HepG2 (cell line): ENCODE measurements around the gene FAM83C. TPM values are rescaled to one million over a fixed set of nuclear protein-coding genes. Genes with fewer than 3 reads are reported as not detected.

Experiments used
- DMAP1 ChIP-seq: IDR thresholded peaks from 2 replicates; pipeline ENCODE4 v1.6.1; 2016
- EEA1 ChIP-seq: sonication (generic); formaldehyde crosslinking; IDR thresholded peaks from 2 replicates; pipeline ENCODE4 v1.5.1; 2020; ENCODE audit warnings: mild to moderate bottlenecking, missing genetic modification reagents, borderline replicate concordance
- ELF3 ChIP-seq: IDR thresholded peaks from 2 replicates; pipeline ENCODE4 v1.6.1; 2016; ENCODE audit warnings: missing genetic modification reagents, missing compliant biosample characterization
- HIVEP1 ChIP-seq: sonication (generic); formaldehyde crosslinking; IDR thresholded peaks from 2 replicates; pipeline ENCODE4 v1.4.0; 2020; ENCODE audit warnings: mild to moderate bottlenecking, missing genetic modification reagents
- NR2F6 ChIP-seq, 2 experiments: IDR thresholded peaks; 2 replicates each; pipeline ENCODE4 v1.6.1; 2016; ENCODE audit warnings: antibody characterized with exemption in 1 of 2, mild to moderate bottlenecking in 1 of 2
- PITX1 ChIP-seq: sonication (generic); formaldehyde crosslinking; IDR thresholded peaks from 2 replicates; pipeline ENCODE4 v1.5.1; 2020; ENCODE audit warnings: mild to moderate bottlenecking, missing genetic modification reagents
- SMC3 ChIP-seq: IDR thresholded peaks from 2 replicates; pipeline ENCODE4 v1.6.1; 2011; ENCODE audit warnings: low read length, improper control_type of control experiment
- SUZ12 ChIP-seq: fragments of 150-350 bp; IDR thresholded peaks from 2 replicates; pipeline ENCODE4 v1.6.1; 2014; ENCODE audit warnings: low read depth, low read length
- TCF7 ChIP-seq: sonication (generic); IDR thresholded peaks from 2 replicates; pipeline ENCODE4 v1.6.1; 2016; ENCODE audit warnings: antibody characterized with exemption, low read depth
- TEAD3 ChIP-seq: optimal IDR thresholded peaks from 2 replicates; pipeline ENCODE3; 2016; ENCODE audit warnings: borderline replicate concordance
- ZBTB8A ChIP-seq: sonication (generic); formaldehyde crosslinking; IDR thresholded peaks from 2 replicates; pipeline ENCODE4 v1.4.0; 2020; ENCODE audit warnings: mild to moderate bottlenecking, low read depth, missing genetic modification reagents, borderline replicate concordance
- ZNF331 ChIP-seq: sonication (generic); formaldehyde crosslinking; IDR thresholded peaks from 2 replicates; pipeline ENCODE4 v1.4.0; 2020; ENCODE audit warnings: missing genetic modification reagents
- ZNF572 ChIP-seq: sonication (generic); formaldehyde crosslinking; IDR thresholded peaks from 2 replicates; pipeline ENCODE4 v1.5.1; 2020; ENCODE audit warnings: mild to moderate bottlenecking, missing genetic modification reagents
- ZNF614 ChIP-seq: IDR thresholded peaks from 2 replicates; pipeline ENCODE4 v1.6.1; 2018; ENCODE audit warnings: missing biosample characterization, missing genetic modification reagents, inconsistent platforms, borderline replicate concordance
- ZNF782 ChIP-seq: sonication (generic); formaldehyde crosslinking; IDR thresholded peaks from 2 replicates; pipeline ENCODE4 v1.4.0; 2020; ENCODE audit warnings: missing genetic modification reagents, mild to moderate bottlenecking, borderline replicate concordance
- ZSCAN31 ChIP-seq: sonication (generic); formaldehyde crosslinking; IDR thresholded peaks from 2 replicates; pipeline ENCODE4 v1.5.0; 2020; ENCODE audit warnings: low read depth, mild to moderate bottlenecking, missing genetic modification reagents
- polyA plus RNA-seq, 8 experiments: library from polyadenylated mRNA; depleted of rRNA in 3 of 8; stranded (reverse) in 7 of 8; unstranded in 1 of 8; fragments of >200 nt; fragmentation: Illumina TruSeq in 4 of 8; extraction: Trizol in 4 of 8; gene quantifications; 2 replicates each; pipeline versions ENCODE4 v1.2.1 to v1.2.3, GENCODE V29; 2011 to 2016; ENCODE audit warnings: low read depth in 4 of 8, missing spikeins in 1 of 8, mixed read lengths in 1 of 8; ENCODE audit not compliant: insufficient read depth in 1 of 8
- total RNA-seq, 5 experiments: library from RNA; depleted of rRNA; stranded (reverse); fragments of >200 nt; fragmentation: Illumina TruSeq; extraction: Trizol; gene quantifications; 2 replicates each; pipeline ENCODE4 v1.2.3, GENCODE V29; 2016; ENCODE audit warnings: low read depth in 1 of 5
- TF ChIP-seq, protein P1 (sequence below): sonication (generic); formaldehyde crosslinking; IDR thresholded peaks from 2 replicates; pipeline ENCODE4 v1.9.0; 2021; ENCODE audit warnings: missing genetic modification reagents, mild to moderate bottlenecking, borderline replicate concordance
- TF ChIP-seq, protein P2 (sequence below): sonication (generic); formaldehyde crosslinking; IDR thresholded peaks from 2 replicates; pipeline ENCODE4; 2020; ENCODE audit warnings: missing genetic modification reagents, mild to moderate bottlenecking, borderline replicate concordance
- TF ChIP-seq, protein P3 (sequence below): sonication (generic); formaldehyde crosslinking; IDR thresholded peaks from 2 replicates; pipeline ENCODE4 v1.5.0; 2020; ENCODE audit warnings: mild to moderate bottlenecking, missing genetic modification reagents
- TF ChIP-seq, protein P4 (sequence below), 2 experiments: sonication (generic) in 1 of 2; formaldehyde crosslinking in 1 of 2; IDR thresholded peaks; 2 replicates each; pipeline versions ENCODE4 v1.4.0 to v1.6.1; 2018 to 2020; ENCODE audit warnings: missing genetic modification reagents in 2 of 2, borderline replicate concordance in 1 of 2, low read depth in 1 of 2, mild to moderate bottlenecking in 1 of 2, missing biosample characterization in 1 of 2
- TF ChIP-seq, protein P5 (sequence below): sonication (generic); formaldehyde crosslinking; IDR thresholded peaks from 2 replicates; pipeline ENCODE4 v1.4.0; 2020; ENCODE audit warnings: missing genetic modification reagents

The FAM83C gene
- total and polyA plus RNA-seq, 2 of the 13 experiments (the other 11 are each of a cell fraction or from before 2014, with no cell fraction given), result 0.04 TPM; not detected in 1

DNA sequence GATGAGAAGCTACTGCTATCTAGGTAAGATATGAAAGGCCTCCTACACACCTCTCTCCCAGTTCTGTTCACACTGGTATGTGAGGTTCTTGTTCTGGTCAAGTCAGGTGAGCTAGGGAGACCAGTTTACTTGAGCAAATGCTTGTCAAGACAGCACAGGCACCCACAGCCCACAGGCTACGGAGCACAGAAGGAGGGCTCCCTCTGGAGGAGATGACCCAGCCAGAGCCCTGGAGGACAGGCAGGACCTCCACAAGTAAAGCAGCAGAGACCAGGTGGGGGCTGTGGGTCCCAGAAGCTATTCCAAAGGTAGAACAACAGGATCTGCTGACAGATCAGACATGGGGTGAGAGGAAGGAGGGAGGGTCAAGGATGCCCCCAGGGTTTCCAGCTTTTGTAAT is 27.5 kb downstream of the FAM83C start (continued):
- TF ChIP-seq, protein P1, sequence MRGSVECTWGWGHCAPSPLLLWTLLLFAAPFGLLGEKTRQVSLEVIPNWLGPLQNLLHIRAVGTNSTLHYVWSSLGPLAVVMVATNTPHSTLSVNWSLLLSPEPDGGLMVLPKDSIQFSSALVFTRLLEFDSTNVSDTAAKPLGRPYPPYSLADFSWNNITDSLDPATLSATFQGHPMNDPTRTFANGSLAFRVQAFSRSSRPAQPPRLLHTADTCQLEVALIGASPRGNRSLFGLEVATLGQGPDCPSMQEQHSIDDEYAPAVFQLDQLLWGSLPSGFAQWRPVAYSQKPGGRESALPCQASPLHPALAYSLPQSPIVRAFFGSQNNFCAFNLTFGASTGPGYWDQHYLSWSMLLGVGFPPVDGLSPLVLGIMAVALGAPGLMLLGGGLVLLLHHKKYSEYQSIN (CRISPR knock-in tag), result no peak
- TF ChIP-seq EEA1 (CRISPR knock-in tag) (no peak), ZNF614 (CRISPR knock-in tag) (0 out of 2 replicates have a peak, but pooled peaks have one; percentile 34), NR2F6 (IDR thresholded peaks at IDR 0.05) (0 out of 2 replicates have a peak, but pooled peaks have one; percentile 8), NR2F6 (CRISPR knock-in tag; IDR thresholded peaks at IDR 0.05) (no peak), ZSCAN31 (CRISPR knock-in tag) (no peak), ELF3 (no peak), SMC3 (peak; percentile 57; the same call in 1 of the 2 replicates), SUZ12 (no peak), ZNF782 (CRISPR knock-in tag) (no peak), ZNF572 (CRISPR knock-in tag) (no peak), PITX1 (CRISPR knock-in tag) (peak; percentile 49; the same call in 1 of the 2 replicates), DMAP1 (CRISPR knock-in tag) (no peak), ZBTB8A (CRISPR knock-in tag) (no peak), HIVEP1 (CRISPR knock-in tag) (no peak), ZNF331 (CRISPR knock-in tag) (peak; percentile 56; the same call in 1 of the 2 replicates), TEAD3 (peak; percentile 17), TCF7 (no peak)
- TF ChIP-seq, protein P2, sequence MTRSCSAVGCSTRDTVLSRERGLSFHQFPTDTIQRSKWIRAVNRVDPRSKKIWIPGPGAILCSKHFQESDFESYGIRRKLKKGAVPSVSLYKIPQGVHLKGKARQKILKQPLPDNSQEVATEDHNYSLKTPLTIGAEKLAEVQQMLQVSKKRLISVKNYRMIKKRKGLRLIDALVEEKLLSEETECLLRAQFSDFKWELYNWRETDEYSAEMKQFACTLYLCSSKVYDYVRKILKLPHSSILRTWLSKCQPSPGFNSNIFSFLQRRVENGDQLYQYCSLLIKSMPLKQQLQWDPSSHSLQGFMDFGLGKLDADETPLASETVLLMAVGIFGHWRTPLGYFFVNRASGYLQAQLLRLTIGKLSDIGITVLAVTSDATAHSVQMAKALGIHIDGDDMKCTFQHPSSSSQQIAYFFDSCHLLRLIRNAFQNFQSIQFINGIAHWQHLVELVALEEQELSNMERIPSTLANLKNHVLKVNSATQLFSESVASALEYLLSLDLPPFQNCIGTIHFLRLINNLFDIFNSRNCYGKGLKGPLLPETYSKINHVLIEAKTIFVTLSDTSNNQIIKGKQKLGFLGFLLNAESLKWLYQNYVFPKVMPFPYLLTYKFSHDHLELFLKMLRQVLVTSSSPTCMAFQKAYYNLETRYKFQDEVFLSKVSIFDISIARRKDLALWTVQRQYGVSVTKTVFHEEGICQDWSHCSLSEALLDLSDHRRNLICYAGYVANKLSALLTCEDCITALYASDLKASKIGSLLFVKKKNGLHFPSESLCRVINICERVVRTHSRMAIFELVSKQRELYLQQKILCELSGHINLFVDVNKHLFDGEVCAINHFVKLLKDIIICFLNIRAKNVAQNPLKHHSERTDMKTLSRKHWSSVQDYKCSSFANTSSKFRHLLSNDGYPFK (CRISPR knock-in tag), result no peak
- TF ChIP-seq, protein P3, sequence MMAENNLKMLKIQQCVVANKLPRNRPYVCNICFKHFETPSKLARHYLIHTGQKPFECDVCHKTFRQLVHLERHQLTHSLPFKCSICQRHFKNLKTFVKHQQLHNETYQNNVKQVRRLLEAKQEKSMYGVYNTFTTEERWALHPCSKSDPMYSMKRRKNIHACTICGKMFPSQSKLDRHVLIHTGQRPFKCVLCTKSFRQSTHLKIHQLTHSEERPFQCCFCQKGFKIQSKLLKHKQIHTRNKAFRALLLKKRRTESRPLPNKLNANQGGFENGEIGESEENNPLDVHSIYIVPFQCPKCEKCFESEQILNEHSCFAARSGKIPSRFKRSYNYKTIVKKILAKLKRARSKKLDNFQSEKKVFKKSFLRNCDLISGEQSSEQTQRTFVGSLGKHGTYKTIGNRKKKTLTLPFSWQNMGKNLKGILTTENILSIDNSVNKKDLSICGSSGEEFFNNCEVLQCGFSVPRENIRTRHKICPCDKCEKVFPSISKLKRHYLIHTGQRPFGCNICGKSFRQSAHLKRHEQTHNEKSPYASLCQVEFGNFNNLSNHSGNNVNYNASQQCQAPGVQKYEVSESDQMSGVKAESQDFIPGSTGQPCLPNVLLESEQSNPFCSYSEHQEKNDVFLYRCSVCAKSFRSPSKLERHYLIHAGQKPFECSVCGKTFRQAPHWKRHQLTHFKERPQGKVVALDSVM (CRISPR knock-in tag), result peak; percentile 66; the same call in 1 of the 2 replicates
- TF ChIP-seq, protein P4, sequence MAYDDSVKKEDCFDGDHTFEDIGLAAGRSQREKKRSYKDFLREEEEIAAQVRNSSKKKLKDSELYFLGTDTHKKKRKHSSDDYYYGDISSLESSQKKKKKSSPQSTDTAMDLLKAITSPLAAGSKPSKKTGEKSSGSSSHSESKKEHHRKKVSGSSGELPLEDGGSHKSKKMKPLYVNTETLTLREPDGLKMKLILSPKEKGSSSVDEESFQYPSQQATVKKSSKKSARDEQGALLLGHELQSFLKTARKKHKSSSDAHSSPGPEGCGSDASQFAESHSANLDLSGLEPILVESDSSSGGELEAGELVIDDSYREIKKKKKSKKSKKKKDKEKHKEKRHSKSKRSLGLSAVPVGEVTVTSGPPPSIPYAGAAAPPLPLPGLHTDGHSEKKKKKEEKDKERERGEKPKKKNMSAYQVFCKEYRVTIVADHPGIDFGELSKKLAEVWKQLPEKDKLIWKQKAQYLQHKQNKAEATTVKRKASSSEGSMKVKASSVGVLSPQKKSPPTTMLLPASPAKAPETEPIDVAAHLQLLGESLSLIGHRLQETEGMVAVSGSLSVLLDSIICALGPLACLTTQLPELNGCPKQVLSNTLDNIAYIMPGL (CRISPR knock-in tag; IDR thresholded peaks at IDR 0.05; ENCODE audit: borderline replicate concordance in 1 of 2, low read depth in 1 of 2), result peak; percentile 68 to 73; a peak in 3 of 4 replicates
- TF ChIP-seq, protein P5, sequence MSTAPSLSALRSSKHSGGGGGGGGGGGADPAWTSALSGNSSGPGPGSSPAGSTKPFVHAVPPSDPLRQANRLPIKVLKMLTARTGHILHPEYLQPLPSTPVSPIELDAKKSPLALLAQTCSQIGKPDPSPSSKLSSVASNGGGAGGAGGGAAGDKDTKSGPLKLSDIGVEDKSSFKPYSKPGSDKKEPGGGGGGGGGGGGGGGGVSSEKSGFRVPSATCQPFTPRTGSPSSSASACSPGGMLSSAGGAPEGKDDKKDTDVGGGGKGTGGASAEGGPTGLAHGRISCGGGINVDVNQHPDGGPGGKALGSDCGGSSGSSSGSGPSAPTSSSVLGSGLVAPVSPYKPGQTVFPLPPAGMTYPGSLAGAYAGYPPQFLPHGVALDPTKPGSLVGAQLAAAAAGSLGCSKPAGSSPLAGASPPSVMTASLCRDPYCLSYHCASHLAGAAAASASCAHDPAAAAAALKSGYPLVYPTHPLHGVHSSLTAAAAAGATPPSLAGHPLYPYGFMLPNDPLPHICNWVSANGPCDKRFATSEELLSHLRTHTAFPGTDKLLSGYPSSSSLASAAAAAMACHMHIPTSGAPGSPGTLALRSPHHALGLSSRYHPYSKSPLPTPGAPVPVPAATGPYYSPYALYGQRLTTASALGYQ (CRISPR knock-in tag), result no peak
